ENCODE data around the gene TEC.

TEC gene

DNA sequence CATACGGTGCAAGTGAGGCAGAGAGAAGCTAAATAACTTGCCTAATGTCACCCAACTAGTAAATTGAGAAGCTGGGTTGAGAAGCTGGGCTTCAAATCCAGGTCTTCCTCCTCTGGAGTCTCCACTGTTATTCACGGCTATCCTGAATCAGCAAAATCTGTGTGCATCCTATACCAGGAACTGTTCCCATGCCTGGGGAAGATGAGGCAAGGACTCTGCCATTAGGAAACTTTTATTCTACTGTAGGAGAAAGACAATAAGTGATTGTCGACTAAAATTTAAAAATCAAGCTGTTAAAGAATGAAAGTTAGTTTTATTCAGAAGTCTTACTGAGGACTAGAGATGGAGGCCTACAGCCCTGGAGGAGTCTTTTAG lies 872 bp upstream of the TEC start:
- Histone ChIP-seq H3K79me1 (ENCODE audit: low read depth, low read length) (no peaks in the 10 kb centered on the region), H3K4me1 (ENCODE audit: control insufficient read depth in 2 of 2, insufficient read depth in 1 of 2, low read depth in 1 of 2, low read length in 2 of 2) (no peaks in the 10 kb centered on the region), H3K18ac (ENCODE audit: low read length) (no peak overlapping the region), H2BK15ac (ENCODE audit: low read length) (no peak overlapping the region), H3K36me3 (replicated peaks in 1 of 2; ENCODE audit: control insufficient read depth in 2 of 2, insufficient read depth in 2 of 2, low read length in 2 of 2) (no peaks in the 10 kb centered on the region), H4K91ac (ENCODE audit: low read depth, low read length, poor library complexity) (no peak overlapping the region), H3K27me3 (ENCODE audit: control insufficient read depth in 3 of 3, insufficient read depth in 3 of 3, low read depth in 1 of 3, low read length in 3 of 3) (peaks cover 0 to 49% (median 9%) of the 10 kb centered on the region in 3 experiments), H2BK12ac (ENCODE audit: low read length) (no peak overlapping the region), H3K4ac (ENCODE audit: low read length) (no peak overlapping the region), H3K14ac (ENCODE audit: low read length) (no peak overlapping the region), H3K27ac (replicated peaks; ENCODE audit: low read length) (no peak overlapping the region), H2BK5ac (ENCODE audit: low read length) (no peak overlapping the region), H4K8ac (ENCODE audit: low read depth, low read length) (no peak overlapping the region), H3K9me3 (replicated peaks in 1 of 2; ENCODE audit: control insufficient read depth in 2 of 2, insufficient read depth in 1 of 2, low read depth in 1 of 2, low read length in 2 of 2) (peaks cover 2 to 10% of the 10 kb centered on the region in 2 donors), H3K23ac (ENCODE audit: low read depth, low read length, poor library complexity) (no peak overlapping the region), H3K4me3 (ENCODE audit: low read length in 2 of 2) (no peak overlapping the region), H2AK5ac (ENCODE audit: low read depth, low read length) (no peak overlapping the region), H3K4me2 (ENCODE audit: insufficient read depth, low read length, poor library complexity, severe bottlenecking) (no peak overlapping the region), H2BK120ac (ENCODE audit: low read depth, low read length) (no peak overlapping the region), H2AFZ (ENCODE audit: low read length) (peak overlapping the region; percentile 88), H3K9ac (ENCODE audit: low read depth, low read length, poor library complexity) (no peak overlapping the region)
- no CpG with 5 or more reads among the region's 3 CpGs for WGBS, 2 donors (ENCODE audit: extremely low coverage in 2 of 2, insufficient read length in 2 of 2, insufficient replicate concordance in 1 of 2)
- DNase-seq (ENCODE audit: low spot score), result no peak

DNA sequence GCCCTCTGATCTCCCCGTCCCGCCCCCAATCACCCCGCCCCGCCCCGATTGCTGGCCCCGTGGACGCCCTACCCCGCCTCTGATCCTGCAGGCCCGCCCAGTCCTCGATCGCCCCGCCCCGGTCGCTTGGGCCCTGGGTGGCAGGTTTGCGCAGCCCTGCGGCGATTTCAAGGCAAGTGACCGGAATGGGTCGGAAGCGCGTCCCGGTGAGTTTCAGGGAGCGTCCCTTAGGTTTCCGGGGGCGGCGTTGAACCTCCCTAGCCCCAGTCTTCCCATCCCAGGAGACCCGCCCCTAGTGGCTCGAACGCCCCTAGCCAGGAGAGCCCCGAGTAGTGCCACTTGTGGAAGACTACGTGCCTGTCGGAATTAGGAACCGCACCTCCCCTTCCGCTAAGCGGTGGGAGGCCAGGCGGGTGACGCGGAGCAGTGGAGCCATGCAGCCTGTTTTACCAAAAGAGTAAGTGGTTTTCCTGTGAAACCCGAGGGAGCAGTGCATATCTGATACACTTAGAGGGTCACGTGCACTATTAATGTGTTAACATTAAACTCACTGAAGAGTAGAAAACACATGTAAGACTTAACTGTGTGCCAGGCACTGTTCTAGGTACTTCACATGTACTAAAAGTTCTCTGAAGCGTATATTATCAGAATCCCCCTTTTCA lies 354 bp upstream of the TEC start:
- no peak overlapping the region for H2BK120ac ChIP-seq (ENCODE audit: low read depth, low read length)
- peak overlapping the region; percentile 46 for H2BK15ac ChIP-seq (ENCODE audit: low read length)
- WGBS, 2 donors (ENCODE audit: extremely low coverage in 2 of 2, insufficient read length in 2 of 2, insufficient replicate concordance in 1 of 2), result no CpG with 5 or more reads among the region's 41 CpGs
- no peak overlapping the region for H2BK5ac ChIP-seq (ENCODE audit: low read length)
- H4K91ac ChIP-seq (ENCODE audit: low read depth, low read length, poor library complexity), result no peak overlapping the region
- H3K23ac ChIP-seq (ENCODE audit: low read depth, low read length, poor library complexity), result peak overlapping the region; percentile 95
- no peak overlapping the region for H3K4ac ChIP-seq (ENCODE audit: low read length)
- no peak overlapping the region for H3K27ac ChIP-seq (replicated peaks; ENCODE audit: low read length)
- peaks cover 2 to 10% of the 10 kb centered on the region in 2 donors for H3K9me3 ChIP-seq (replicated peaks in 1 of 2; ENCODE audit: control insufficient read depth in 2 of 2, insufficient read depth in 1 of 2, low read depth in 1 of 2, low read length in 2 of 2)
- peak overlapping the region; percentile 86 for H4K8ac ChIP-seq (ENCODE audit: low read depth, low read length)
- no peak overlapping the region for H2AK5ac ChIP-seq (ENCODE audit: low read depth, low read length)
- peak overlapping the region; percentile 86 for H3K18ac ChIP-seq (ENCODE audit: low read length)
- peak overlapping the region; percentile 45 to 82 for H3K4me3 ChIP-seq (ENCODE audit: low read length in 2 of 2)
- H3K79me1 ChIP-seq (ENCODE audit: low read depth, low read length), result no peaks in the 10 kb centered on the region
- peaks cover 0 to 49% (median 9%) of the 10 kb centered on the region in 3 experiments for H3K27me3 ChIP-seq (ENCODE audit: control insufficient read depth in 3 of 3, insufficient read depth in 3 of 3, low read depth in 1 of 3, low read length in 3 of 3)
- no peak overlapping the region for H2BK12ac ChIP-seq (ENCODE audit: low read length)
- no peaks in the 10 kb centered on the region for H3K36me3 ChIP-seq (replicated peaks in 1 of 2; ENCODE audit: control insufficient read depth in 2 of 2, insufficient read depth in 2 of 2, low read length in 2 of 2)
- peak overlapping the region; percentile 88 for H2AFZ ChIP-seq (ENCODE audit: low read length)
- no peaks in the 10 kb centered on the region for H3K4me1 ChIP-seq (ENCODE audit: control insufficient read depth in 2 of 2, insufficient read depth in 1 of 2, low read depth in 1 of 2, low read length in 2 of 2)
- H3K9ac ChIP-seq (ENCODE audit: low read depth, low read length, poor library complexity), result no peak overlapping the region
- peak; percentile 77 for DNase-seq (ENCODE audit: low spot score)
- H3K14ac ChIP-seq (ENCODE audit: low read length), result no peak overlapping the region
- H3K4me2 ChIP-seq (ENCODE audit: insufficient read depth, low read length, poor library complexity, severe bottlenecking), result peak overlapping the region; percentile 89

DNA sequence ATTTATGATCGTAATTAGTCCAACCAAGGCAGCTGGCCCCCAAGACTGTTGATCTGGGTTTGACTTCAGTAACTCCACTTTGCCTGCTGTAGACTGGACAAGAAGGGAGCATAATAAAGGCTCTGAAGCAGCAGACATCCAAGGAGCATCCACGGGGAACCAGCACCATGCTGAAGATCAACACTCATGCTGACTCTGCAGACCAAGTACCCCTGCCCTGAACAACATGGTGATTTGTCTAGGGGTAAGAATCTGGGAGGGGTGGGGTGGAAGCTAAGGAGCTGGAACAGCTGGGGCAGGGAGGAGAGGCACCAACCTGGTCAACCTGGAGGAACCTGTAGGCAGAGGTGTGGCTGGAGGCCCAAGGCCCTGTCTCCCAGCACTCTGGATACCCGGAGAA lies 2.1 kb downstream of the TEC start:
- Histone ChIP-seq H2BK12ac (ENCODE audit: low read length) (no peak overlapping the region), H3K4me1 (ENCODE audit: control insufficient read depth in 2 of 2, insufficient read depth in 1 of 2, low read depth in 1 of 2, low read length in 2 of 2) (no peaks in the 10 kb centered on the region), H2BK5ac (ENCODE audit: low read length) (no peak overlapping the region), H3K36me3 (replicated peaks in 1 of 2; ENCODE audit: control insufficient read depth in 2 of 2, insufficient read depth in 2 of 2, low read length in 2 of 2) (no peaks in the 10 kb centered on the region), H2AK5ac (ENCODE audit: low read depth, low read length) (no peak overlapping the region), H3K4ac (ENCODE audit: low read length) (no peak overlapping the region), H4K91ac (ENCODE audit: low read depth, low read length, poor library complexity) (no peak overlapping the region), H2AFZ (ENCODE audit: low read length) (no peak overlapping the region), H3K4me2 (ENCODE audit: insufficient read depth, low read length, poor library complexity, severe bottlenecking) (no peak overlapping the region), H3K9ac (ENCODE audit: low read depth, low read length, poor library complexity) (no peak overlapping the region), H3K4me3 (ENCODE audit: low read length in 2 of 2) (no peak overlapping the region), H2BK15ac (ENCODE audit: low read length) (no peak overlapping the region), H4K8ac (ENCODE audit: low read depth, low read length) (no peak overlapping the region), H3K18ac (ENCODE audit: low read length) (no peak overlapping the region), H3K27ac (replicated peaks; ENCODE audit: low read length) (no peak overlapping the region), H3K27me3 (ENCODE audit: control insufficient read depth in 3 of 3, insufficient read depth in 3 of 3, low read depth in 1 of 3, low read length in 3 of 3) (peaks cover 0 to 49% (median 9%) of the 10 kb centered on the region in 3 experiments), H2BK120ac (ENCODE audit: low read depth, low read length) (no peak overlapping the region), H3K79me1 (ENCODE audit: low read depth, low read length) (no peaks in the 10 kb centered on the region), H3K9me3 (replicated peaks in 1 of 2; ENCODE audit: control insufficient read depth in 2 of 2, insufficient read depth in 1 of 2, low read depth in 1 of 2, low read length in 2 of 2) (peaks cover 2 to 10% of the 10 kb centered on the region in 2 donors), H3K23ac (ENCODE audit: low read depth, low read length, poor library complexity) (no peak overlapping the region), H3K14ac (ENCODE audit: low read length) (no peak overlapping the region)
- no peak for DNase-seq (ENCODE audit: low spot score)
- WGBS, 2 donors (ENCODE audit: extremely low coverage in 2 of 2, insufficient read length in 2 of 2, insufficient replicate concordance in 1 of 2), result no CpG with 5 or more reads among the region's 3 CpGs

DNA sequence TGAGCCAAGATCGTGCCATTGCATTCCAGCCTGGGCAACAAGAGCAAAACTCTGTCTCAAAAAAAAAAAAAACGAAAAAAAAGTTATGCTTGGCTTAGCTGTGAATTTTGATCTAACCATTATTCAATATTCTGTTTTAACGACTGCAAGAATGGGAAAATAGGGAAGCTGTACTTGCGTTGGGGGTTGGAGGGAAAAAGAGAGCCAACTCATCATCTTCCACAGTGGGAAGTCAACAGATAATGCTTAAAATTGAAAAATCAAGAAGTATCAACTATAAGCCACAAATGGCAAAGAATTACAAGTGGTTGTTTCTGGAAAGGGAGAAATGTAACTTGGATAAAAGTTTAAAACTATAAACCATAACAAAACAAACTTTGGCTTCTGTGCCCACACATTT lies 2.9 kb downstream of the TEC start:
- Histone ChIP-seq H3K14ac (ENCODE audit: low read length) (no peak overlapping the region), H4K8ac (ENCODE audit: low read depth, low read length) (no peak overlapping the region), H3K27me3 (ENCODE audit: control insufficient read depth in 3 of 3, insufficient read depth in 3 of 3, low read depth in 1 of 3, low read length in 3 of 3) (peaks cover 0 to 47% (median 9%) of the 10 kb centered on the region in 3 experiments), H3K4me2 (ENCODE audit: insufficient read depth, low read length, poor library complexity, severe bottlenecking) (no peak overlapping the region), H3K27ac (replicated peaks; ENCODE audit: low read length) (no peak overlapping the region), H3K23ac (ENCODE audit: low read depth, low read length, poor library complexity) (no peak overlapping the region), H3K4ac (ENCODE audit: low read length) (no peak overlapping the region), H3K4me1 (ENCODE audit: control insufficient read depth in 2 of 2, insufficient read depth in 1 of 2, low read depth in 1 of 2, low read length in 2 of 2) (no peaks in the 10 kb centered on the region), H2BK12ac (ENCODE audit: low read length) (no peak overlapping the region), H4K91ac (ENCODE audit: low read depth, low read length, poor library complexity) (no peak overlapping the region), H3K36me3 (replicated peaks in 1 of 2; ENCODE audit: control insufficient read depth in 2 of 2, insufficient read depth in 2 of 2, low read length in 2 of 2) (no peaks in the 10 kb centered on the region), H3K4me3 (ENCODE audit: low read length in 2 of 2) (no peak overlapping the region), H2BK5ac (ENCODE audit: low read length) (no peak overlapping the region), H3K18ac (ENCODE audit: low read length) (no peak overlapping the region), H2BK120ac (ENCODE audit: low read depth, low read length) (no peak overlapping the region), H3K79me1 (ENCODE audit: low read depth, low read length) (no peaks in the 10 kb centered on the region), H2AFZ (ENCODE audit: low read length) (no peak overlapping the region), H2BK15ac (ENCODE audit: low read length) (no peak overlapping the region), H2AK5ac (ENCODE audit: low read depth, low read length) (no peak overlapping the region), H3K9me3 (replicated peaks in 1 of 2; ENCODE audit: control insufficient read depth in 2 of 2, insufficient read depth in 1 of 2, low read depth in 1 of 2, low read length in 2 of 2) (peaks cover 2 to 10% of the 10 kb centered on the region in 2 donors), H3K9ac (ENCODE audit: low read depth, low read length, poor library complexity) (no peak overlapping the region)
- no peak for DNase-seq (ENCODE audit: low spot score)
- no CpG with 5 or more reads among the region's 4 CpGs for WGBS, 2 donors (ENCODE audit: extremely low coverage in 2 of 2, insufficient read length in 2 of 2, insufficient replicate concordance in 1 of 2)

All from neuronal stem cell (in vitro differentiated cells).